ENCODE measurements around the gene WDR86.

Gene WDR86

DNA sequence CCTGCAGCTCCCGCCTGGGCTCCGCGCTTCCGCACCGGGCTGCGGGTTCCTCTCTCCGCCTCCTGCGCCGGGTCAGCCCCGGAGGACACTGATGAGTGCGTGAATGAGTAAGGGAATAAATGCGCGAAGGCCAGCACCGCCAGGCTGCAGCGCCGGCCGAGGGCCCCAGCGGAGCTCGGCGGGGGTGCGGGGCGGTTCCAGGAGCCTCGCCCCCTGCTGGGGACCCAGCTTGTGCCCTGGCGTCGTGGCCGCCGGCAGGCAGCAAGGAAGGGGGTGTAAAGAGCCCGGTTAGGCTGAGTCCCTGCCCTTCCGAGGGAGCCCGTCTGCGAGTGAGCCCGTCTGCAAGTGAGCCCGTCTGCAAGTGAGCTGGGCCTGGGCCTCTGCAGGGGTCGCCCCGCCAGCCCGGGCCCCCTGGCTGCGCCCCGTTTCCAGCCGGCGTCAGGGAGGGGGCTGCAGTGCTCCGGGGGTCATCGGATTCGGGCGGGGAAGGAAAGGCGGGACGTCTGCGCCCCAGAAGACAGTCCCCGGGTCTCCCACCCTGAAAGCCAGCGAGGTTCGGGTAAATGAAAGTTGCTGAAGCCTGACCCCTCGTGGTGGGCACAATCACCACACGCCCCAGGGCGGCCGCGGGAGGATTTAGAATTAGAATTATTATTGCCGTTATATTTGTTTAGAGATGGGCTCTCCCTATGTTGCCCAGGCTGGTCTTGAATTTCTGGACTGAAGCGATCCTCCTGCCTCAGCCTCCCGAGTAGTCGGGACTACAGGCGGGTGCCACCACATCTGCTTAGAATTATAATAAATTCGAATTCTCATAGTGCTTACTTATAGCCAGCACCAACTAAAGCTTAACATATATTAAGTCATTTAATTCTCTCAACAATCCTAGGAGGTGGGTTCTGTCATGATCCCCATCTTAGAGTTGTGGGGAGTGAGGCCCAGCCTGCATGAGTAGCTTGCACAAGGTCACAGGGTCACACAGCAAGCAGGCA, 38.7 kb upstream of the WDR86 start:
- TF ChIP-seq GATA2 (IDR thresholded peaks at IDR 0.05; ENCODE audit: low read depth, low read length) = no peak
- no peak for TF ChIP-seq GATA3 (IDR thresholded peaks at IDR 0.05; ENCODE audit: low read depth, low read length)

DNA sequence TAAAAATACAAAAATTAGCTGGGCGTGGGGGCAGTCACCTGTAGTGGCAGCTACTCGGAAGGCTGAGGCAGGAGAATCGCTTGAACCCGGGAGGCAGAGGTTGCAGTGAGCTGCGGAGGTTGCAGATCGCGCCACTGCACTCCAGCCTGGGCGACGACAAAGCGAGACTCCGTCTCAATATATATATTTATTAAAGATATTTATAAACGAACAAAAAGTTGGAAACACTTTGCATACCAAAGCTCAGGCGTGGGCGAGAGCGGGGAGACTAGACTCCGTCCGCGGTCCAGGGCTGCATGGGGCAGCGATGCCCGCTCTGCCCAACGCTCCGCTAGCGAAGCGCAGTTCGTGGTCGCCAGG, 38.0 kb upstream of the WDR86 start:
- no peak for TF ChIP-seq GATA3 (IDR thresholded peaks at IDR 0.05; ENCODE audit: low read depth, low read length)
- no peak for TF ChIP-seq GATA2 (IDR thresholded peaks at IDR 0.05; ENCODE audit: low read depth, low read length)

DNA sequence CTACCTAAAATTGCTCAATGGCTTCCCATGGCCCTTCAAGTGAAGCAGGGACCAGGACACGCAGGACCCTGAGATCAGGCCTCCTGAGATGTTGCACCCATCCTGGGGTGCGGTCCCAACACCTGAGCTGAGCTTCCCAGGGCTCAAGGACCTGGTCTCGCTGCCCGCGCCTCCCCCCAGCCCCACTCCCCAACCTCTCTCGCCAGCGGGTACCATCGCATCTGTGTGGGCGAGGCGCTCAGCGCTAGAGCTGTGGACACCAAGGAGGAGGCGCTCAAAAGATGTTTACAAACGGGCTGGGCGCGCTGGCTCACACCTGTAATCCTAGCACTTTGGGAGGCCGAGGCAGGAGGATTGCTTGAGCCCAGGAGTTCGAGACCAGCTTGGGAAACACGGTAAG, 37.5 kb upstream of the WDR86 start:
- TF ChIP-seq GATA3 (IDR thresholded peaks at IDR 0.05; ENCODE audit: low read depth, low read length) (no peak), GATA2 (IDR thresholded peaks at IDR 0.05; ENCODE audit: low read depth, low read length) (no peak)

DNA sequence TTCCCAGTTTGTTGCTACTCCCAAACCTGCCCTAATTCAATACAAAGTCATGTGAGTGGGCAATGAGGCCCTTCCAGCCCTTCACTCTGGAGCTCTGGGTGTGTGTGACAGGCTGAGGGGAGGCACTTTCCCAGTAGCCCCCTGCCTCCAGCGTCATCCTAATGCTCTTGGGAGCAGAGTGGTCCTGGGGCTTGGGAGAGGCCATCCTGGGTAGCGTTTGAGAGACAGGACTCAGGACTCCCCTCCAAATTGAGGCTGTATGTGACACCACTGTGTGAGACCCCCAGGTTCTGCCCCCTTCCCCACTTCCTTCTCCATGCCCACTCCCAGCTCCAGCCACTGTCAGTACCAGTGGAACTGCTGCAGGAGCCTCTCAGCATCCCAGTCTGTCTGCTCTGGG, 36.6 kb upstream of the WDR86 start:
- TF ChIP-seq GATA3 (IDR thresholded peaks at IDR 0.05; ENCODE audit: low read depth, low read length) = no peak
- no peak for TF ChIP-seq GATA2 (IDR thresholded peaks at IDR 0.05; ENCODE audit: low read depth, low read length)

DNA sequence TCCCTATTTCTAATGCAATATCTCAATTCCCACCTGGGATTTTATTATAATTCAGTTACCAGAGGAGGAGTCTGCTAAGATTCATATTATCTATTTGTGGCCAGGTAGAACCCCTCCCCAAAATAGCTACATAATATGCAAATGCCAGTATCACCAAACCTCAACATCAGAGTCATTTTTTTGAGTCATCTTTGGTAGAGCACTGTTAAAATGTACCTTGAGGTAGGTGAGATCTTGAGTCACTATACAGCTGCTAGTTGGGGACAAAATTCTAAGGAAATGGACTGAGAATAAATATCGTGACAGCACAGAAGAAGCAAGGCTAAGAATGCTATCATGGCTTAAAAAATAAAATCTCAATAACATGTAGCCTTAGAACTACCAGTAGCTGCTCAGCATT, 34.8 kb upstream of the WDR86 start:
- TF ChIP-seq GATA3 (IDR thresholded peaks at IDR 0.05; ENCODE audit: low read depth, low read length) (no peak), GATA2 (IDR thresholded peaks at IDR 0.05; ENCODE audit: low read depth, low read length) (no peak)

DNA sequence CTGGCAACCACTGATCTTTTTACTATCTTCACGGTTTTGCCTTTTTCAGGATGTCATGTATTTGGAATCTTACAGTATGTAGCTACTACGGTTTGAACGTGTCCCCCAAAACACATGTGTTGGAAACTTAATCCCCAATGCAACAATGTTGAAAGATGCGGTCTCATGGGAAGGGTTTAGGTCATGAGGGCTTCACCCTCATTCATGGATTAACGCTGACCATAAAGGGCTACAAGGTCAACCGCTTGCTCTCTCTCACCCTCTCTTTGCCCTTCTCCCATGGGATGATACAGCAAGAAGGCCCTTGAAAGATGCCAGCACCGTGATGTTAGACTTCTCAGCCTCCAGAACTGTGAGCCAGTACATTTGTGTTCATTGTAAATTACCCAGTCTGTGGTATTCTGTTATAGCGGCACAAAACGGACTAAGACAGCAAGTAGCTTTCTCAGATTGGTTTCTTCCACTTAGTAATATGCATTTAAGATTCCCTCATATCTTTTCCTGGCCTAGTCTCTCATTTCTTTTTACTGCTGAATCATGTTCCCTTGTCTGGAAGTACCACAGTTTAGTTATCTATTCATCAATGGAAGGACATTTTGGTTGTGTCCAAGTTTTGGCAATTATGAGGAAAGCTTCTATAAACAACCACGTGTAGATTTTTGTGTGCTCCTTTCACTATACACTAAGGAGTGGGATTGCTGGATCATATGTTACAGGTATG, 33.1 kb upstream of the WDR86 start:
- no peak for TF ChIP-seq GATA3 (IDR thresholded peaks at IDR 0.05; ENCODE audit: low read depth, low read length)
- no peak for TF ChIP-seq GATA2 (IDR thresholded peaks at IDR 0.05; ENCODE audit: low read depth, low read length)

DNA sequence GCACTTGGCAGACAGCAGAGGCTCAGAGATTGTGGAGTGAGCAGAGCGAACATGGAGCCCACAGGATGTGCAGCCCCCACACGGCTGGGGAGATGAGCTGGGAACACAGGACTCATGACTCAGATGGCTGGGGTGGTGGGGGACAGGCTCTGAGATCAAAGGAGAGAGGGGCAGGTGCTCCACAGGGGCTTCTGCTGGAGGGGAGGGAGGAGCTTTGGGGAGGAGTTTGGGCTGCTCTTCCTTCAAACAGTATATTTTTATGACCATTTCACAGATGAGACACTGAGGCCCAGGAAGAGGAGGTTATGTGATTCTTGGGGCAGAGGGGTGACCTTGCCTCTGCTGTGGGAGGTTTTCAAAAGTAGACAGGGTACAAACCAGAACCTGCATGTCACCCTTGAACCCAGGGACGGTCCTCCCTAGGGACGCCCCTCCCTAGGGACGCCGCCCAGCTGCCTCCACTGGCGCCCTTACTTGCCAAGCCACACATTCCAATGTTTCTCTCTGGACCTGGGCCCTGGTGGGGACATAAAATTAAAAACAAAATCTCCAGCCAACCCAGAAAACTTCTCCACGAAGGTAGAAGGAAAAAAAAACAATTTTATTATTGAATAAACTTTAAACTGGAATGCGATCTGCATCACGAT, 31.1 kb upstream of the WDR86 start:
- TF ChIP-seq GATA3 (IDR thresholded peaks at IDR 0.05; ENCODE audit: low read depth, low read length) (no peak), GATA2 (IDR thresholded peaks at IDR 0.05; ENCODE audit: low read depth, low read length) (no peak)

DNA sequence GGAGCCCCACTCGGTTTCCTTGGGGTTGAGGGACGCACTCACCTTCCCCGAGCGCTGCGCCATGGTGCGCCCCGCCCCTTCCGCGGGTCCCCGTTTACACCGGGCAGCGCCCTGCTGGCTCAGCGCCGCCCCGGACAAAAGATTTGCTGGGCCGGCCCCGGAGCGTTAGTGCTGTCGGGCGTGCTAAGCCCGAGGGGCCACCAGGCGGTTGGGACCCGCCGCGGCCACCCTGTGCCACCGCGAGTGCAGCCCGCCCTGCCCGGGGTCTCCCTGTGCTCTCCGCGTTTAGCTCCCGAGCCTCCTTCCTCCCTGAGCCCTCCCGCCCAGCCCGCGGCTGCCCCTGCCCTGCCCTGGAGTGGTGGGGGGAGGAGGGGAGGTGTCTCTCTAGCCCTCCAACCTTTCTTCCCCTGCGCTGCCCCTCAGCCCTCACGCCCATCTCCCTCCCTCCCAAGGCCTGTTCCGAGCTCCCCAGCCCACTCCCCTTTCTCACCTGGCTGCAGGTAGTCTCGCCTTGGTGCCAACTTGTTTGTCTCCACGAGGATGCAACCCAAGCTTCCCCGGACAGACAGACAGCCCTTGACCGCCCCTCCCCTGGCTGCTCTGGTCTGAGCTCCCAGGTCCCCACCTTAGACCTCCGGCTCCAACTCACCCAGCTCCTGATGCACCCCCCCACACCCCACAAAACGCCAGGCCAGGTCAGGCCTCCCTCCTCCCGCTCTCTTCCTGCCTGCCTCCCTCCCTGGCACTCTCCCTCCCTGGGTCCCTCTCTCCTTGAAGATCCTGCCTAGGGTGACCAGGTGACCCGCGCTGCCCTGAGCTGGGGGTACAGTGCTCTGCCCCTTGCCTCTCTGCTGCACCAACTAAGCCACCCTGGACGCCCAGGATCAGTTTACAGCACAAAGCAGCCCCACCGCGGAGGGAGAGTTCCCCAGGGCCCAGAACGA, 30.3 kb upstream of the WDR86 start, which contains the start of gene CRYGN:
CRYGN (minus strand) TSS at position 287 of the 944 bp plus-strand sequence; CDS start at position 63, 224 bp downstream.
- TF ChIP-seq GATA3 (IDR thresholded peaks at IDR 0.05; ENCODE audit: low read depth, low read length) (no peak), GATA2 (IDR thresholded peaks at IDR 0.05; ENCODE audit: low read depth, low read length) (no peak)

DNA sequence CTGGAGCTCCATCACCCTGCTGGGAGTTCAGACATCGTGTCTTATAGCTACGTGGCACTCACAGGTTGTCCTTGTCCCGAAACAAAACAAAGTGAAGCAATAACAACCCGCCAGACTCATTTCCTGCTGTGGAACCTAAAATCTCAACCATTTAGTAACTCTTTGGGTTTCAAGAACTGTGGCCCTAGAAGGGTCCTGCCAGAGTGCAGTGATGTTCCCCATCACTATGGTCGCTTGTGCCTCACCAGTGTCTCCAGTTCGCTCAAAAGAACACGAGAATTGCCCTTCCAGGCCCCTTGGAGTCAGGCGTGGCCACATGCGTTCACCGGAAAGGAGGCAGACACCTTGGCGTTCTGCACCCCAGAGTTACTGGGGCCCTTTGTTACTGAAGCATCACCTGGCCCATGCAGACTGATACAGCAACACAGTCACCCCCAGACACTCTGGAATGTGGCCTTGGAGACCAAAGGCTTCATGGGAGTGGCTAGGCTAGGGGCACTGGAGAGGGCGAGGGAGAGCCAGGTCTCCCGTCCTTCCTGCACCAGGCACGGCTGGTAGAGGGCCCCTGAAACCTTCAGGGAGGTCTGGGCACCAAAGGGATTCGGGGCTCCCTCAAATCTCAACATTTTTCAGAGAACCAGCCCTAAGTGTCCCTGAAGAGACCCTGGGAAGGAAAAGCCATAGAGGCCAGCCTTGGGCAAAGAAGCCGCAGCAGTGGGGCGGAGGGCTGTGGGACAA, 29.2 kb upstream of the WDR86 start:
- no peak for TF ChIP-seq GATA3 (IDR thresholded peaks at IDR 0.05; ENCODE audit: low read depth, low read length)
- TF ChIP-seq GATA2 (IDR thresholded peaks at IDR 0.05; ENCODE audit: low read depth, low read length) = no peak

DNA sequence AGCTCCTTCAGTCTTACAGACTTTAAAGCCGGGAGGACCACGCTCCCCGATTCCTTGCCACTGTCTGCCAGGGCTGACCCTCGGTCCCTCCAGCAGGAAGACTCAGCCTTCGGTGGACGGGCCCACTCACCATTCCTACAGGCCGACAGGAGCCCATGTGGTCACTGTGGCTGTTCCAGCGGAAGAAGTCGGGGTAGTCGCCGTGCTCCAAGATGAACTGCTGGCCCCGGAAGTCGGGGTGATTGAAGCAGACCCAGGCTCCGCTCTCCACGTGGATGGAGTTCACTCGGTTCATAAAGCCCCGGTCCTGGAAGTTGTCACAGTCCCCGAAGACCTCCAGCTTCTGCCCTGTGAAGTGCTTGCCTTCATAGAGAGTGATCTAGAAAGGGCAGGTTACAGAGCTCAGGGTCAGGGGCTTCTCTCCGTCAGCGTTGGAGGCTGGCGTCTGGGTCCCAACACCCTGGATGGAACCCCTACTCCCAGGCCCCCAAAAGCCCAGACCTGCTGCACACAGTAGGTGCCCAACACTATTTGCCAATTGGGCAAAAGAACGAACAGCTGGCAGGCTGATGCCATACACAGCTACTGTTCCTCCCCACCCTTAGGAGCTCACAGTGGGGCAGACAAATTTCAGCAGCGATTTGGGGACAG, 28.2 kb upstream of the WDR86 start:
- TF ChIP-seq GATA3 (IDR thresholded peaks at IDR 0.05; ENCODE audit: low read depth, low read length) (no peak), GATA2 (IDR thresholded peaks at IDR 0.05; ENCODE audit: low read depth, low read length) (no peak)

DNA sequence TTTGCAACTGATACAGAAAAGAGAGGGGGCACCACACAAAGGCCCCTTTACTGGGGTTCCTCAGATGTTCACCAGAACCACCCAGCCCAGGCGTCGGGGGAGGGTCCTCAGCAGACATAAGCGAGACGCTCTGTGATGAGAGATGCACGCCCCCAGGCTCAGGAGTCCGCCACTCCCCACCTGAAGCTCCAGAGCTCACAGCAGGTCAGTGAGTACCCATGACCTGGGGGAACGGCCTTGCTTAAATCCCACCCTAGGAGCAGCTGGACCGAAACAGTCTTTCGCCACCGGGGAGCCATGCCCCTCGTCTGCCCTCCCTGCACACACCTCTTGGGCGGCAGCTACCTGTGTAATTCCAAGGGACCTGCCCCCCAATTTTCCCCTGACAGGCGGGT, 27.3 kb upstream of the WDR86 start:
- TF ChIP-seq GATA3 (IDR thresholded peaks at IDR 0.05; ENCODE audit: low read depth, low read length) (no peak), GATA2 (IDR thresholded peaks at IDR 0.05; ENCODE audit: low read depth, low read length) (no peak)

DNA sequence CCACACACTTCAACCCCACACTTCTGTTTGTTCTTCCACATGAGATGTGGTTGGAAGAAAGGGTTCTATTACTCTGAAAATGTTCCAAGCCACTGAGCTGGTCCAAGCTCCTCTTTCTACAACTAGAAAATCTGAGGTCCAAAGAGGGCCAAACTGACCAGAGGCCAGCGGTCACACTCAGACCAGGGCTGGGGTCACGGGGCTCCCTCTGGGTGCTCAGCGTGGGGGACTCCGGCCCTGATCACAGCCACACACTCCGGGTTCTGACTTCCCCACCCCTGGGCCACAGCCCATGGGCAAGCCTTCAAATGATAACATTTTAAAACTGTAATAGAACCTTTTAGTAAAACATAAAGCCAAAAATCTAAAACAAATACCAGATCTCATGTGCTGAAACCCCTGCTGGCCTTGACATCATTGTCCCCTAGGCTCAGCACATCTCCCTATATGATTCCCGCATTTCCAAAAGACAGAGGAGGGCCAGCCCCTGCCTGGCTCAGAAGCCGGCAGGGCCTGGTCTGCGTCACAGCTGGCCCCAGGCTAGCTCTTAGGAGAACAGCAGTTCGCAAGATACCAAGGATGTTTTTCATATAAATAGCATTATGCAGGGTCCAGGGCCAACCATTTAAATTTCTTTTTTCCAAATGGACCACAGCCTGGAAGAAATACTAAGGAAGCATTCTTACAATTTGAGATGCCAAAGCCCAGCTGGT, 26.8 kb upstream of the WDR86 start:
- TF ChIP-seq GATA2 (IDR thresholded peaks at IDR 0.05; ENCODE audit: low read depth, low read length) (no peak), GATA3 (IDR thresholded peaks at IDR 0.05; ENCODE audit: low read depth, low read length) (no peak)
